ENCODE results near the gene KRTAP10-5.

The KRTAP10-5 gene

GRCh38 chr21:44549525-44550211, 30.7 kb downstream of the KRTAP10-5 start:
- DNase-seq (ENCODE audit: low read depth) = no peak

GRCh38 chr21:44548922-44549321, 31.5 kb downstream of the KRTAP10-5 start:
- DNase-seq (ENCODE audit: low read depth) = no peak

DNA sequence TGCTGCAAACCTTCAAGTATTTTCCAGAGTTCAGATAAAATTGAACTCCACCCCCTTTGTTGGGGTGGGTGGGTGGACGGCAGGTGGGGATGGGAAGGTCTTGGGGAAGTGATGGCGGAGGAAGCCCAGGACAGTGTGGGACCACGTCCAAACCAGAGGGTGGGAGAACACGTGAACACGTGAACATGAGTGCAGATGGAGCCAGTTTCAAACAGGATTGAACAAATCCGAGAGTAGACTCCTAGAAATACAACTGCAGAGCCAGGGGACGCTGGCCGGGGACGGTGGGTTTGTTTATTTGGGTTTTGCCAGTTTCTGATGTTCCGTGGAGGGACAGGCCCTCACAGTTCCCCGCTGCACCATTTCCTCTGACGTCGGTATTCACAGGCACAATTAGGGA, 32.0 kb downstream of the KRTAP10-5 start:
- no peak for DNase-seq (ENCODE audit: low read depth)

GRCh38 chr21:44547656-44548331, 32.6 kb downstream of the KRTAP10-5 start:
- no peak for DNase-seq (ENCODE audit: low read depth)

- DNase-seq (ENCODE audit: low read depth) = no peak
These were observed 35.8 kb downstream of the KRTAP10-5 start for GRCh38 chr21:44544566-44544965.

- DNase-seq (ENCODE audit: low read depth) = no peak
These were observed 37.7 kb downstream of the KRTAP10-5 start for GRCh38 chr21:44542716-44543115.

DNA sequence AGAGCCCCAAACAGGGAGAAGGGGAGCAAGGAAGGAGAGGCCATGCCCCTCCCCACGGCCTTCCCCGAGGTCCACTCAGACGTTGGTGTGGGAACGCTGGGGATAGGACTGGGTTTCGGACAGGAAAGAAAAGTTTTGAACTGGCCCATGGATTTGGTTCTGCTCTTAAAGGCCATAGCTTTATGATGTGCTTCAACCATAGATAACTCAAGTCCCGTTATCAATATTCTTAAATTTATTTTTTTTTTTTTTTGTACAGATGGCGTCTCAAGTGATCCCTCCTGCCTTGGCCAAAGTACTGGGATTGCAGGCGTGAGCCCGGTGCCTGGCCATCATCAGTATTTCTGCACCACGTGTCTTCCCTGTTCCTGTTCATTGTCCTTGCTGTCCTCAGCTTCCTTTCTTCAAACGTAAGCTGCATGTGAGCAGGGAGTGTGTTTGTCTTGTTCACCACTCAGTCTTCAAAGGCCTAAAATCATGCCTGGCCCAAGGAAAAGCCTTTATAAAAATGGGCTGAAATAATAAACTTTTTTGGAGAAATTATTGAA, 39.6 kb downstream of the KRTAP10-5 start:
- DNase-seq (ENCODE audit: low read depth) = no peak

GRCh38 chr21:44539991-44540666, 40.3 kb downstream of the KRTAP10-5 start, which contains the start of gene KRTAP10-1:
Gene KRTAP10-1 (minus strand): TSS chr21:44540195. CDS start chr21:44540150, 45 bp downstream.
- no peak for DNase-seq (ENCODE audit: low read depth)

- DNase-seq (ENCODE audit: low read depth) = no peak
These were observed 41.4 kb downstream of the KRTAP10-5 start for GRCh38 chr21:44539046-44539445.

DNA sequence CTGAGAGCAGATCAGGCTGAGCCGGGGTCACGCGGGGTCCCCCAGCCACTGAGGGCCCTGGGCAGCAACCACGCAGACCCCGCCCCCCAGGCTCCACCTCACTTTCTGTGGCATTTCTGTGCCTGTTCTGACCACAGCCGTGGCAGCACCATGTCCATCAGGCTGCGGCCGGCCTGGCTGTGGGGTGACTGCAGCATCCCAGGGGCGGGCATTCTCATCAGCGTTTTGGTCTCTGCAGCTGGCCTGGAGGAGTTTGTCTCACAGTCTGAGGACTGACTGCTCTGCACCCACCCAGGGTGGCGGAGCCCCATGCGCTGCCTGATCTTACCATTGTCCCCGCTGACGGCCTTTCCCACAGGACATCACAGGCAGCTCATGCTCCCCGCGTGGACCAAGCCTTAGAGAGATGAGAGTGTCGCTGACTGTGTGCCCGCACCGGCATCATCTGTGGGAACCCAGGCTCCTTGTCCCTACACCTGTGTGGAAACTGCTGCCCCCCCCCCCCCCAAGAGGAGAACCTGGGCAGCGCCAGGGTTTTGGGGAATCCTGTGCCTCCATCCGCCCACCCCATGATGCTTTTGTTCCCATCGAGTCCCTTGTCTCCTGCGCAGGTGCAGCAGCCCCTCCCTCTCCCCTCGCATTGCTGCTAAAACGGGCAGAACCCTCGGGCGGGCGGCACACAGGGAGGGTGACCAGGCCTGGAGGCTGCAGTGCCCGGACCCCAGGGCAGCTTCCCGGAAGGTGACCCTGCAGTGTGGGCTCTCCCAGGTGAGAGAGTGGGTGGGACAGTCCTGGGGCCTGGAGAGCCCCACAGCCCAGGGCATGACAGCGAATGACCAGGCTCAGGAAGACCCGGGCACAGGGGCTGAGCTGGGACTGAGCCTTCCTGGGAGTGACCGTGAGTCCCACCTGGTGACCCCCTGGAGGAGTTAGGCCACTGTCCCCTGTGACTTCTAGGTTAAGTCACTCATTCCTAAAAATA, 42.2 kb downstream of the KRTAP10-5 start:
- DNase-seq (ENCODE audit: low read depth) = no peak

DNA sequence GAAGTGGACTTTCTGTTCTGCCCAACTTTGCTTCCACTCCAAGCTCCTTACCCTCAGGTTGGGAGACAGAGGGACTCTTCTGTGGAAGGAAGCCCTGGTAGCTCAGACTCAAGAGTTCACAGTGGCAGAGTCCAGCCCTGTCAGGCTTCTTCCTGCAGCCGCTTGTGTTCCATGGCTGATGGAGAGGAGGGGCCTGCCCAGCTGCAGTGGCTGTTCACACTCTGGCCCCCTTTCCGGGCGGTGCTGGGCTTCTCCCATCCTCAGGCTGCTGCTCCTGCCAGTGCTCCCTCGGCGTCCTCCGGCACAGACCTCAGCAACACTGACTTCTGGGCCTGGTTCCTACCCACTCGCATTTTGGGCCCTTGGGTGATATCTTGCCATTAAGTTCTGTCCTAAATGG, 44.4 kb downstream of the KRTAP10-5 start:
- no peak for DNase-seq (ENCODE audit: low read depth)

DNA sequence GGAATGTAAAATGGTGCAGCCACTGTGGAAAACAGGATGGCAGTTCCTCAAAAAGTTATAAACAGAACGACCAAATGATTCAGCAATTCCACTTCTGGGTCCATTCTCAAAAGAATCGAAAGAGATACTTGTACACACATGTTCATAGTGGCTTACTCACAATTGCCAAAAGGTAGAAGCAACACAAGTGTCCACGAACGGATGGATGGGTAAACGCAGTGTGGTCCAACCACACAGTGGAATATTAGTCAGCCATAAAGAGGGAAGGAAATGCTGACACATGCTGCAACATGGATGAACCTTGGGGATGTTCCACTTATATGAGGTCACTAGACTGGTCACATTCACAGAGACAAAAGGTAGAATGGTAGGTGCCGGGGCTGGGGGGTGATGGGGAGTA, 45.7 kb downstream of the KRTAP10-5 start:
- no peak for DNase-seq (ENCODE audit: low read depth)

DNA sequence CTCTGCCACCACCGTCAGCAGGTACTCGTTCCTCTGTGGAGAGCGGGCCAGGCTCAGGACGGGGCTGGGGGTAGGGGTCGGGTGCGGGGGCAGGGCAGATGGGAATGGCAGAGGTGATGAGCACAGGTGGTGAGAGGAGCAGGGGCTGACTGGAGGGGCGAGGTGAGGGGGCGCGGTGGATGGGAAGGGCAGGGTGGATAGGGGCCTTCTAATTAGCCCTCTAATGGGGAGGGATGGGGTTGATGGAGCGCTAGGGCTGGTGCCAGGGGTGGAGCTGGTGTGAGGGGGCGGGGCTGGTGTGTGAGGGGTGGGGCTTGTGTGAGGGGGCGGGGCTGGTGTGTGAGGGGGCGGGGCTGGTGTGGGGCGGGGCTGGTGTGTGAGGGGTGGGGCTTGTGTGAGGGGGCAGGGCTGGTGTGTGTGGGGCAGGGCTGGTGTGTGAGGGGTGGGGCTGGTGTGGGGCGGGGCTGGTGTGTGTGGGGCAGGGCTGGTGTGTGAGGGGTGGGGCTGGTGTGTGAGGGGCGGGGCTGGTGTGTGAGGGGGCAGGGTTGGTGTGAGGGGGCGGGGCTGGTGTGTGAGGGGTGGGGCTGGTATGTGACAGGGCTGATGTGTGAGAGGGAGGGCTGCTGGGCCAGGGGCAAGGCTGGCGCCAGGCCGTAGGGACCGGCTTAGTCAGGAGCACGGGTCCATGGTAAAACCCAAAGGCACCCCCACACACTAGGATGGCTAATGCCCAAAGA, 46.3 kb downstream of the KRTAP10-5 start:
- no peak for DNase-seq (ENCODE audit: low read depth)

GRCh38 chr21:44533121-44533890, 47.1 kb downstream of the KRTAP10-5 start:
- DNase-seq (ENCODE audit: low read depth) = no peak

GRCh38 chr21:44532712-44533111, 47.7 kb downstream of the KRTAP10-5 start:
- DNase-seq (ENCODE audit: low read depth) = no peak

DNA sequence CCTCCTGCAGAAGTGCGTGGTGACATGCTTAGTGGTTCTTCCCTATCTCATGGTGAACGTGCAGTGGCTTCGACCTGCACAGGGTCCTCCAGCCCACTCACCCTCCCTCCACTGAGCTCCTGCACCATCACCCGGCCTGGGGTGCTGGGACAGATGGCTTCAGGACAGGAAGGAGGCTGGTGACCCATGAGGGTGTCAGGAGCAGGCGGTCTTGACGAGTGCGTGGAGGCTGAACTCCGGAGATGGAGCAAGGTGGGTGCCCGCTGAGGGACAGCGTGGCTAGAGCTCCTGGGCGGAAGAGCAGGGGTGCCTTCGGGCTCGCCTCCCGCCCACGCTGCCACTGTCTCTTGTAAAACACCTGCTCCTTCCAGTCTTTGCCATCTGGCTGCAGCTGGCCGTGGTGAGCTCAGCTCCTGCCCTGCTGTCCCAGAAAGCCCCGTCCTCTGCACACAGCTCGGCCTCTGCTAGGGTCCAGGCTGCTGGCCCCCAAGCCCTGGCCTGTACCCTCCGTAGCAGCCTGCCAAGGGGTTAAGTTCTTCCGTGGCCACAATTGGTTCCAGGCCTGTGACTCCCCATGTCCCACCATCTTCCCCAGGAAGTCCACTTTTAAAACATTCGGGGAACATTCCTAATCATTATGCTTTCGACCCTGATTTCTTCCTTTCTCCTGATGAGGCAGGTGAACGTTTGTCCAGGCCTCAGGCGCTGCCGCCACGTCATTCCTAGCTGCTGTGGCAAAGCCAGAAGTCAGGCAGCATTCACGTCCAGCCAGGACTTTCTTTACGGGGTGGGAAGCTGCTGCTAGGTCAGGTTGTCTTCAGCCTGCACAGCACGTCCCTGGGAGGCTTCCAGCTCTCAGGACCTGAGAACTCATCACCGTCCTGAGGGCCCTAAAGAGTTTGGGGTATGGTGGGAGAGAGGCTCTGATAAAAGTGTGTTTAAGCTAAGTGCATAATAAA, 48.5 kb downstream of the KRTAP10-5 start:
- DNase-seq (ENCODE audit: low read depth) = no peak

DNA sequence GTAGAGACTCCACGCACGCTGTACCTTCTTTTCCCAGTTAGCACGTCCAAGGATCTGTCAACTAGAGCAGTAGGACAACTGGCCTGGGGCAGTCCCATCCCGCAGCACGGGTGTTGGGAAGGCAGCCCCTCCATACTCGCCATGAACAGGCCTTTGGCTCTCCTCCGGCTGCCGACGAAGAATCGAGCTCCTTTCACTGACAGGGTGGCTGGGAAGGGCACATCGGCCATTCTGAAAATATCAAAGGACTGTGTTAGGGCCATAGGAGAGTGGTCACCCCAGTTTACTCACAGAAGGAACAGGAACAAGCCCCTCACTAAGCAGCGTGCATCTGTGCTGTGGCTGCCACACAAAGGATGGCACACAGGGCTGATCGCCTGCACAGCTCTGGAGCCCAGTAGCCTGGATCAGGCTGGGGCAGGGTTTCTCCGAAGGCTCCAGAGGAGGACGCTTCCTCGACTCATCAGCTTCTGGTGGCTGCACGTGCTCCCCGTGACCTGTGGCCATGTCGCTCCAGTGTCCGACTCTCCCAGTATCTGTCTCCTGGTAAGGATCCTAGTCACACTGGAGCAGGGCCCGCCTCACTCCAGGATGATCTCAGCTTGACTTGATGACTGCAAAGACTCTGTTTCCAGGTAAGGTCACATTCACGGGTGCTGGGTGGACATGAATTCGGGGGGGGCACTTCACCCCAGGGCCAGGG, 49.4 kb downstream of the KRTAP10-5 start:
- no peak for DNase-seq (ENCODE audit: low read depth)

GRCh38 chr21:44530221-44530902, 50.0 kb downstream of the KRTAP10-5 start:
- no peak for DNase-seq (ENCODE audit: low read depth)

All from activated T-cell treated with anti-CD3 and anti-CD28 coated beads for 1 hour (primary cell).